ENCODE data around the gene CLK2. TPM values are rescaled to one million over a fixed set of nuclear protein-coding genes. Genes with fewer than 3 reads are reported as not detected.

CLK2 gene
- polyA plus RNA-seq = 10 to 100 TPM; 29.2 to 55.3 TPM

GRCh38 chr1:155273343-155274245 is at the start of gene CLK2:
CLK2 (minus strand) TSS chr1:155273504; CDS start chr1:155270977, 2,527 bp downstream.
- Histone ChIP-seq H3K9me3 (ENCODE audit: control insufficient read depth in 2 of 2, insufficient read depth in 1 of 2, low read depth in 1 of 2, low read length in 1 of 2) (no peaks in the 10 kb centered on the region), H3K4me3 (ENCODE audit: low read depth in 1 of 2, low read length in 2 of 2) (peak within 1 kb of the TSS; percentile 59 to 66), H3K36me3 (ENCODE audit: control insufficient read depth in 2 of 2, insufficient read depth in 2 of 2, low read length in 1 of 2) (peaks cover 10 to 19% of the 10 kb centered on the region in 2 donors), H3K4me1 (ENCODE audit: control insufficient read depth in 2 of 2, insufficient read depth in 2 of 2, low read length in 1 of 2) (peaks cover 0 to 2% of the 10 kb centered on the region in 2 donors), H3K27ac (ENCODE audit: low read depth in 2 of 2, low read length in 1 of 2) (peak within 1 kb of the TSS; percentile 88 to 96), H3K27me3 (ENCODE audit: control insufficient read depth in 1 of 2, insufficient read depth in 2 of 2, low read length in 2 of 2) (no peaks in the 10 kb centered on the region)
- 13 to 14% methylated on average over 59 to 61 of the region's 61 CpGs for WGBS, 2 donors

- H3K27me3 ChIP-seq (ENCODE audit: control insufficient read depth in 1 of 2, insufficient read depth in 2 of 2, low read length in 2 of 2) = no peaks in the 10 kb centered on the region
- peaks cover 0 to 19% of the 10 kb centered on the region in 2 donors for H3K36me3 ChIP-seq (ENCODE audit: control insufficient read depth in 2 of 2, insufficient read depth in 2 of 2, low read length in 1 of 2)
- peak overlapping the region; percentile 96 to 99 for H3K27ac ChIP-seq (ENCODE audit: low read depth in 2 of 2, low read length in 1 of 2)
- WGBS, 2 donors = 1% methylated on average over 28 of the region's 28 CpGs
- H3K4me1 ChIP-seq (ENCODE audit: control insufficient read depth in 2 of 2, insufficient read depth in 2 of 2, low read length in 1 of 2) = peaks cover 2 to 19% of the 10 kb centered on the region in 2 donors
- peak overlapping the region; percentile 67 to 68 for H3K4me3 ChIP-seq (ENCODE audit: low read depth in 1 of 2, low read length in 2 of 2)
- no peaks in the 10 kb centered on the region for H3K9me3 ChIP-seq (ENCODE audit: control insufficient read depth in 2 of 2, insufficient read depth in 1 of 2, low read depth in 1 of 2, low read length in 1 of 2)
These were observed 49.3 kb upstream of the CLK2 start for GRCh38 chr1:155322571-155322952.

- Histone ChIP-seq H3K27me3 (ENCODE audit: control insufficient read depth in 1 of 2, insufficient read depth in 2 of 2, low read length in 2 of 2) (no peaks in the 10 kb centered on the region), H3K4me3 (ENCODE audit: low read depth in 1 of 2, low read length in 2 of 2) (peak overlapping the region in 1 of 2 donors; percentile 68), H3K36me3 (ENCODE audit: control insufficient read depth in 2 of 2, insufficient read depth in 2 of 2, low read length in 1 of 2) (peaks cover 0 to 17% of the 10 kb centered on the region in 2 donors), H3K4me1 (ENCODE audit: control insufficient read depth in 2 of 2, insufficient read depth in 2 of 2, low read length in 1 of 2) (peaks cover 2 to 19% of the 10 kb centered on the region in 2 donors), H3K9me3 (ENCODE audit: control insufficient read depth in 2 of 2, insufficient read depth in 1 of 2, low read depth in 1 of 2, low read length in 1 of 2) (no peaks in the 10 kb centered on the region), H3K27ac (ENCODE audit: low read depth in 2 of 2, low read length in 1 of 2) (peak overlapping the region; percentile 34 to 45)
- WGBS, 2 donors = 41 to 46% methylated on average over 25 to 27 of the region's 27 CpGs
These were observed 48.6 kb upstream of the CLK2 start for GRCh38 chr1:155321639-155322503.

GRCh38 chr1:155320661-155321617 is 47.6 kb upstream of the CLK2 start, which contains the start of gene RUSC1:
RUSC1 (plus strand) TSS chr1:155320894; CDS start chr1:155321774, 880 bp downstream.
- Histone ChIP-seq H3K4me1 (ENCODE audit: control insufficient read depth in 2 of 2, insufficient read depth in 2 of 2, low read length in 1 of 2) (peaks cover 2 to 17% of the 10 kb centered on the region in 2 donors), H3K27ac (ENCODE audit: low read depth in 2 of 2, low read length in 1 of 2) (peak within 1 kb of the TSS; percentile 57 to 84), H3K9me3 (ENCODE audit: control insufficient read depth in 2 of 2, insufficient read depth in 1 of 2, low read depth in 1 of 2, low read length in 1 of 2) (no peaks in the 10 kb centered on the region), H3K36me3 (ENCODE audit: control insufficient read depth in 2 of 2, insufficient read depth in 2 of 2, low read length in 1 of 2) (peaks cover 0 to 13% of the 10 kb centered on the region in 2 donors), H3K4me3 (ENCODE audit: low read depth in 1 of 2, low read length in 2 of 2) (peak within 1 kb of the TSS; percentile 44 to 52), H3K27me3 (ENCODE audit: control insufficient read depth in 1 of 2, insufficient read depth in 2 of 2, low read length in 2 of 2) (no peaks in the 10 kb centered on the region)
- WGBS, 2 donors = 17 to 18% methylated on average over 43 to 51 of the region's 51 CpGs

DNA sequence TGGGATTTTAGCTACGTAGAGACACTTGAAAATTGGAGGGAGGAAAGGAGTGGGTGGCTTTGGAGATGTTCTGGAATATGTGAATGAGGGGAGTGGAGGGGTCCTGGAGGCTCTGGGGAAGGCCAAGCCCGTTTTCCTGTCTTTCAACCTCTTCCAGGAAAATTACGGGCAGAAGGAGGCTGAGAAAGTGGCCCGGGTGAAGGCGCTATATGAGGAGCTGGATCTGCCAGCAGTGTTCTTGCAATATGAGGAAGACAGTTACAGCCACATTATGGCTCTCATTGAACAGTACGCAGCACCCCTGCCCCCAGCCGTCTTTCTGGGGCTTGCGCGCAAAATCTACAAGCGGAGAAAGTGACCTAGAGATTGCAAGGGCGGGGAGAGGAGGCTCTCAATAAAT is 46.9 kb upstream of the CLK2 start:
- 30 to 36% methylated on average over 11 of the region's 11 CpGs for WGBS, 2 donors
- H3K27me3 ChIP-seq (ENCODE audit: control insufficient read depth in 1 of 2, insufficient read depth in 2 of 2, low read length in 2 of 2) = no peaks in the 10 kb centered on the region
- peaks cover 0 to 13% of the 10 kb centered on the region in 2 donors for H3K36me3 ChIP-seq (ENCODE audit: control insufficient read depth in 2 of 2, insufficient read depth in 2 of 2, low read length in 1 of 2)
- H3K4me1 ChIP-seq (ENCODE audit: control insufficient read depth in 2 of 2, insufficient read depth in 2 of 2, low read length in 1 of 2) = peaks cover 2 to 12% of the 10 kb centered on the region in 2 donors
- H3K9me3 ChIP-seq (ENCODE audit: control insufficient read depth in 2 of 2, insufficient read depth in 1 of 2, low read depth in 1 of 2, low read length in 1 of 2) = no peaks in the 10 kb centered on the region
- peak overlapping the region; percentile 57 to 84 for H3K27ac ChIP-seq (ENCODE audit: low read depth in 2 of 2, low read length in 1 of 2)
- peak overlapping the region; percentile 44 to 52 for H3K4me3 ChIP-seq (ENCODE audit: low read depth in 1 of 2, low read length in 2 of 2)

- WGBS, 2 donors = 74 to 89% methylated on average over 5 of the region's 5 CpGs
- Histone ChIP-seq H3K36me3 (ENCODE audit: control insufficient read depth in 2 of 2, insufficient read depth in 2 of 2, low read length in 1 of 2) (peaks cover 0 to 15% of the 10 kb centered on the region in 2 donors), H3K27me3 (ENCODE audit: control insufficient read depth in 1 of 2, insufficient read depth in 2 of 2, low read length in 2 of 2) (no peaks in the 10 kb centered on the region), H3K27ac (ENCODE audit: low read depth in 2 of 2, low read length in 1 of 2) (no peak overlapping the region), H3K9me3 (ENCODE audit: control insufficient read depth in 2 of 2, insufficient read depth in 1 of 2, low read depth in 1 of 2, low read length in 1 of 2) (no peaks in the 10 kb centered on the region), H3K4me3 (ENCODE audit: low read depth in 1 of 2, low read length in 2 of 2) (no peak overlapping the region), H3K4me1 (ENCODE audit: control insufficient read depth in 2 of 2, insufficient read depth in 2 of 2, low read length in 1 of 2) (peaks cover 2 to 10% of the 10 kb centered on the region in 2 donors)
These were observed 46.2 kb upstream of the CLK2 start for GRCh38 chr1:155319536-155319935.

GRCh38 chr1:155318082-155318481 is 44.8 kb upstream of the CLK2 start:
- Histone ChIP-seq H3K36me3 (ENCODE audit: control insufficient read depth in 2 of 2, insufficient read depth in 2 of 2, low read length in 1 of 2) (peaks cover 0 to 20% of the 10 kb centered on the region in 2 donors), H3K27ac (ENCODE audit: low read depth in 2 of 2, low read length in 1 of 2) (no peak overlapping the region), H3K4me1 (ENCODE audit: control insufficient read depth in 2 of 2, insufficient read depth in 2 of 2, low read length in 1 of 2) (peaks cover 2 to 15% of the 10 kb centered on the region in 2 donors), H3K9me3 (ENCODE audit: control insufficient read depth in 2 of 2, insufficient read depth in 1 of 2, low read depth in 1 of 2, low read length in 1 of 2) (no peaks in the 10 kb centered on the region), H3K4me3 (ENCODE audit: low read depth in 1 of 2, low read length in 2 of 2) (no peak overlapping the region), H3K27me3 (ENCODE audit: control insufficient read depth in 1 of 2, insufficient read depth in 2 of 2, low read length in 2 of 2) (no peaks in the 10 kb centered on the region)
- WGBS, 2 donors = 93% methylated on average over 9 of the region's 9 CpGs

GRCh38 chr1:155316922-155317321 is 43.6 kb upstream of the CLK2 start:
- WGBS, 2 donors = 89 to 92% methylated on average over 3 of the region's 3 CpGs
- peaks cover 3 to 20% of the 10 kb centered on the region in 2 donors for H3K36me3 ChIP-seq (ENCODE audit: control insufficient read depth in 2 of 2, insufficient read depth in 2 of 2, low read length in 1 of 2)
- peaks cover 2 to 10% of the 10 kb centered on the region in 2 donors for H3K4me1 ChIP-seq (ENCODE audit: control insufficient read depth in 2 of 2, insufficient read depth in 2 of 2, low read length in 1 of 2)
- H3K27me3 ChIP-seq (ENCODE audit: control insufficient read depth in 1 of 2, insufficient read depth in 2 of 2, low read length in 2 of 2) = no peaks in the 10 kb centered on the region
- H3K27ac ChIP-seq (ENCODE audit: low read depth in 2 of 2, low read length in 1 of 2) = no peak overlapping the region
- no peaks in the 10 kb centered on the region for H3K9me3 ChIP-seq (ENCODE audit: control insufficient read depth in 2 of 2, insufficient read depth in 1 of 2, low read depth in 1 of 2, low read length in 1 of 2)
- no peak overlapping the region for H3K4me3 ChIP-seq (ENCODE audit: low read depth in 1 of 2, low read length in 2 of 2)
